Smooth muscle cell (in vitro differentiated cells): ENCODE results near the gene ENTPD6. TPM values are rescaled to one million over a fixed set of nuclear protein-coding genes. Genes with fewer than 3 reads are reported as not detected.

Source experiments
- DNase-seq: peaks from one replicate; lab custom pipeline; 2025; ENCODE audit not compliant: unreplicated experiment; lab: John Stamatoyannopoulos, UW
- H2AFZ ChIP-seq: fragments of 200-600 bp; sonication (generic); 2 replicates; pipeline ENCODE4 v1.6.0; 2016; ENCODE audit warnings: antibody characterized with exemption, low read depth, mild to moderate bottlenecking
- H3F3A ChIP-seq: fragments of 200-600 bp; sonication (generic); 2 replicates; pipeline ENCODE4 v1.6.0; 2017; ENCODE audit warnings: antibody characterized with exemption, low read depth
- H3K27ac ChIP-seq: fragments of 200-600 bp; sonication (generic); 2 replicates; pipeline ENCODE4 v1.5.1; 2016; ENCODE audit warnings: low read depth, mild to moderate bottlenecking
- H3K27me3 ChIP-seq: fragments of 200-600 bp; sonication (generic); 2 replicates; pipeline ENCODE4 v1.6.1; 2016; ENCODE audit warnings: low read depth, mild to moderate bottlenecking
- H3K36me3 ChIP-seq: fragments of 200-600 bp; sonication (generic); 2 replicates; pipeline ENCODE4 v1.5.1; 2016; ENCODE audit warnings: low read depth
- H3K4me1 ChIP-seq: fragments of 200-600 bp; sonication (generic); 2 replicates; pipeline ENCODE4 v1.5.1; 2016; ENCODE audit warnings: low read depth
- H3K4me2 ChIP-seq: fragments of 200-600 bp; sonication (generic); 2 replicates; pipeline ENCODE4 v1.6.0; 2016; ENCODE audit warnings: mild to moderate bottlenecking
- H3K4me3 ChIP-seq: fragments of 200-600 bp; sonication (generic); 2 replicates; pipeline ENCODE4 v1.5.1; 2016; ENCODE audit warnings: mild to moderate bottlenecking
- H3K79me2 ChIP-seq: fragments of 200-600 bp; sonication (generic); 2 replicates; pipeline ENCODE4 v1.6.0; 2016; ENCODE audit warnings: low read depth, mild to moderate bottlenecking
- H3K9ac ChIP-seq: fragments of 200-600 bp; sonication (generic); 2 replicates; pipeline ENCODE4 v1.6.0; 2016; ENCODE audit warnings: low read depth
- H3K9me3 ChIP-seq: fragments of 200-600 bp; sonication (generic); replicated peaks from 2 replicates; pipeline ENCODE4 v1.5.1; 2016; ENCODE audit warnings: low read depth
- H4K20me1 ChIP-seq: fragments of 200-600 bp; sonication (generic); 2 replicates; pipeline ENCODE4 v1.6.0; 2016; ENCODE audit warnings: low read depth
- CTCF ChIP-seq: fragments of 200-600 bp; sonication (generic); IDR thresholded peaks from 2 replicates; pipeline ENCODE4 v1.5.1; 2017; ENCODE audit warnings: borderline replicate concordance, mild to moderate bottlenecking, antibody characterized with exemption; ENCODE audit not compliant: insufficient read depth, poor library complexity, severe bottlenecking
- WGBS: methylation state at CpG from one replicate; pipeline ENCODE4 v1.1.7; 2016; ENCODE audit warnings: low lambda C conversion rate; 5-methylcytosine and 5-hydroxymethylcytosine counted together
- polyA plus RNA-seq: library from polyadenylated mRNA; unstranded; fragments of >200 nt; fragmentation: Nextera tagmentation; extraction: Ambion mirVana; gene quantifications from 2 replicates; pipeline ENCODE4 v1.2.1, GENCODE V29; 2016
- total RNA-seq: library from RNA; depleted of rRNA; stranded (reverse); fragments of >200 nt; gene quantifications from 2 replicates; pipeline ENCODE4 v1.2.3, GENCODE V29; 2014

The ENTPD6 gene
- total and polyA plus RNA-seq, 2 experiments from 2014 or later = 12.6 to 19.9 TPM

- DNase-seq = no peak
Measured at GRCh38 chr20:25209911-25210310, 14.4 kb downstream of the ENTPD6 start.

GRCh38 chr20:25211273-25211672, 15.8 kb downstream of the ENTPD6 start:
- H3K36me3 ChIP-seq = peaks cover 7% of the 10 kb centered on the region
- WGBS = 93% methylated on average over 7 of the region's 7 CpGs
- H3K9ac ChIP-seq = no peak overlapping the region
- no peak for TF ChIP-seq CTCF
- no peaks in the 10 kb centered on the region for H3K27me3 ChIP-seq
- DNase-seq = no peak
- H4K20me1 ChIP-seq = peaks cover 13% of the 10 kb centered on the region
- H3K27ac ChIP-seq = no peak overlapping the region
- H3K9me3 ChIP-seq = no peaks in the 10 kb centered on the region
- H3K4me1 ChIP-seq = no peaks in the 10 kb centered on the region
- no peak overlapping the region for H3K4me3 ChIP-seq
- H3K4me2 ChIP-seq = no peak overlapping the region
- H2AFZ ChIP-seq = no peak overlapping the region
- H3F3A ChIP-seq = no peaks in the 10 kb centered on the region
- H3K79me2 ChIP-seq = no peaks in the 10 kb centered on the region

More at GRCh38 chr20:25209911-25210310, 14.4 kb downstream of the ENTPD6 start:
- no peak overlapping the region for H3K4me2 ChIP-seq
- H4K20me1 ChIP-seq = peaks cover 27% of the 10 kb centered on the region
- no peak overlapping the region for H2AFZ ChIP-seq
- H3F3A ChIP-seq = no peaks in the 10 kb centered on the region
- no peaks in the 10 kb centered on the region for H3K27me3 ChIP-seq
- TF ChIP-seq CTCF = no peak
- no peaks in the 10 kb centered on the region for H3K79me2 ChIP-seq
- no peaks in the 10 kb centered on the region for H3K4me1 ChIP-seq
- H3K36me3 ChIP-seq = peaks cover 7% of the 10 kb centered on the region
- H3K9ac ChIP-seq = no peak overlapping the region
- no peak overlapping the region for H3K4me3 ChIP-seq
- 97% methylated on average over 12 of the region's 12 CpGs for WGBS
- no peak overlapping the region for H3K27ac ChIP-seq
- H3K9me3 ChIP-seq = no peaks in the 10 kb centered on the region

GRCh38 chr20:25212242-25212641, 16.7 kb downstream of the ENTPD6 start:
- no peak for DNase-seq
- Histone ChIP-seq H3K4me1 (no peaks in the 10 kb centered on the region), H3K36me3 (peaks cover 7% of the 10 kb centered on the region), H3K27me3 (no peaks in the 10 kb centered on the region), H4K20me1 (peaks cover 10% of the 10 kb centered on the region), H2AFZ (no peak overlapping the region), H3K4me3 (no peak overlapping the region), H3K79me2 (no peaks in the 10 kb centered on the region), H3F3A (no peaks in the 10 kb centered on the region), H3K9me3 (no peaks in the 10 kb centered on the region), H3K4me2 (no peak overlapping the region), H3K27ac (no peak overlapping the region), H3K9ac (no peak overlapping the region)
- TF ChIP-seq CTCF = no peak
- WGBS = 98% methylated on average over 5 of the region's 5 CpGs

- Histone ChIP-seq H3K27ac (no peak overlapping the region), H4K20me1 (no peaks in the 10 kb centered on the region), H3K36me3 (peaks cover 7% of the 10 kb centered on the region), H3F3A (no peaks in the 10 kb centered on the region), H3K27me3 (no peaks in the 10 kb centered on the region), H3K4me1 (no peaks in the 10 kb centered on the region), H3K9me3 (no peaks in the 10 kb centered on the region), H3K4me2 (no peak overlapping the region), H2AFZ (no peak overlapping the region), H3K9ac (no peak overlapping the region), H3K4me3 (no peak overlapping the region), H3K79me2 (no peaks in the 10 kb centered on the region)
- no peak for DNase-seq
- TF ChIP-seq CTCF = no peak
- 97% methylated on average over 21 of the region's 21 CpGs for WGBS
Measured at GRCh38 chr20:25213566-25214425, 18.3 kb downstream of the ENTPD6 start.
